Psoas muscle (tissue), 8 donors: ENCODE data around the gene CALHM2. TPM values are rescaled to one million over a fixed set of nuclear protein-coding genes. Genes with fewer than 3 reads are reported as not detected.
A peak's percentile ranks its signal among the peaks of the same experiment; 100 is the strongest.

Experiments
- ATAC-seq, 4 donors: fragments of 200-7000 bp; cut with Tn5 transposase; one replicate each; pipeline ENCODE4 v1.9.1; 2020; ENCODE audit warnings: moderate library complexity in 3 of 4, mild to moderate bottlenecking in 2 of 4
- DNase-seq, 2 donors: peaks; one replicate each; pipeline ENCODE4 v3.0.0-alpha.2; 2020
- H3K27ac ChIP-seq: fragments of 200-600 bp; one replicate; pipeline ENCODE4 v1.8.0; 2022
- H3K27me3 ChIP-seq, 3 donors: fragments of 200-600 bp in 1 of 3; one replicate each; pipeline versions ENCODE4 v1.6.1 to v1.8.0; 2013 to 2022; ENCODE audit warnings: low read length in 2 of 3, mild to moderate bottlenecking in 2 of 3, moderate library complexity in 1 of 3; ENCODE audit not compliant: insufficient read depth in 3 of 3
- H3K36me3 ChIP-seq, 2 donors: fragments of 200-600 bp in 1 of 2; one replicate each; pipeline versions ENCODE4 v1.6.1 to v1.8.0; 2013 to 2022; ENCODE audit warnings: low read depth in 1 of 2, mild to moderate bottlenecking in 1 of 2, moderate library complexity in 1 of 2; ENCODE audit not compliant: insufficient read depth in 1 of 2
- H3K4me1 ChIP-seq: fragments of 200-600 bp; one replicate; pipeline ENCODE4 v1.8.0; 2022
- H3K4me3 ChIP-seq: fragments of 200-600 bp; one replicate; pipeline ENCODE4 v1.8.0; 2022; ENCODE audit warnings: mild to moderate bottlenecking
- H3K9me3 ChIP-seq: fragments of 200-600 bp; one replicate; pipeline ENCODE4 v1.8.0; 2022
- CTCF ChIP-seq: fragments of 200-600 bp; IDR thresholded peaks from one replicate; pipeline ENCODE4 v1.8.0; 2022; ENCODE audit warnings: antibody characterized with exemption
- WGBS, 3 donors: extraction: QIAGEN DNeasy Blood & Tissue Kit; methylation state at CpG; one replicate each; pipeline versions ENCODE4 v1.1.6 to v1.1.7; 2013; 5-methylcytosine and 5-hydroxymethylcytosine counted together
- intact Hi-C, 2 donors: fragments of 100-400 bp; cut with DNase I; formaldehyde crosslinking; loops; one replicate each; pipeline versions ENCODE4 v1.11.0 to v1.14.2; 2022
- polyA plus RNA-seq, 3 donors: library from polyadenylated mRNA; stranded (reverse); fragments of 200-250 nt; gene quantifications; one replicate each; pipeline ENCODE4 v1.2.3, GENCODE V29; 2013
- total RNA-seq, 4 donors: library from RNA; stranded (reverse); fragmentation: NEBNext Ultra II Directional in 2 of 4; extraction: Animal tissue kit (Norgen Biotek cat#: 25700) in 2 of 4; gene quantifications; one replicate each; pipeline versions ENCODE4 v1.2.1 to v1.2.4, GENCODE V29; 2021 to 2023
- donor health status: healthy with polysubstance abuse.
- donor health status: DM: no; HTN: no; CAD: no; lungs with moderate emphysema.
- donor health status: Bipolar disorder and iron deficiency.
- donor health status: healthy.
- donor health status: DM: yes; HTN: yes; CAD: no.
- donor health status: DM: no; HTN: no; CAD: no.
- donor health status: DM: no; HTN: no; CAD: no.
- donor health status: DM: yes; HTN: yes; CAD: no.

The CALHM2 gene
- total and polyA plus RNA-seq, 7 donors, result 6.3 to 9.3 (median 7.5) TPM

GRCh38 chr10:103433858-103434257 lies 18.3 kb downstream of the CALHM2 start:
- Histone ChIP-seq H3K27me3 (no peaks in the 10 kb centered on the region), H3K4me3 (no peak overlapping the region), H3K4me1 (no peaks in the 10 kb centered on the region), H3K9me3 (no peaks in the 10 kb centered on the region), H3K27ac (no peak overlapping the region), H3K36me3 (peaks cover 22 to 98% of the 10 kb centered on the region in 2 donors)
- intact Hi-C loops, result no loop called here
- no peak for TF ChIP-seq CTCF
- no peak for ATAC-seq
- 76 to 88% (median 79%) methylated on average over 2 of the region's 2 CpGs for WGBS, 3 donors
- DNase-seq, result peak in 1 of 2 donors; percentile 56

GRCh38 chr10:103431902-103432301 lies 20.3 kb downstream of the CALHM2 start:
- H3K36me3 ChIP-seq, result peaks cover 19 to 98% of the 10 kb centered on the region in 2 donors
- no peak overlapping the region for H3K27ac ChIP-seq
- no peaks in the 10 kb centered on the region for H3K4me1 ChIP-seq
- no peak for ATAC-seq
- no peaks in the 10 kb centered on the region for H3K27me3 ChIP-seq
- DNase-seq, result no peak
- 77 to 87% (median 83%) methylated on average over 8 of the region's 8 CpGs for WGBS, 3 donors
- no peak overlapping the region for H3K4me3 ChIP-seq
- TF ChIP-seq CTCF, result no peak
- H3K9me3 ChIP-seq, result no peaks in the 10 kb centered on the region
- intact Hi-C loops, result no loop called here

GRCh38 chr10:103429647-103430046 lies 22.5 kb downstream of the CALHM2 start:
- Histone ChIP-seq H3K27ac (no peak overlapping the region), H3K4me1 (no peaks in the 10 kb centered on the region), H3K4me3 (no peak overlapping the region), H3K9me3 (no peaks in the 10 kb centered on the region), H3K36me3 (peaks cover 20 to 98% of the 10 kb centered on the region in 2 donors), H3K27me3 (no peaks in the 10 kb centered on the region)
- no peak for TF ChIP-seq CTCF
- WGBS, 3 donors, result 91 to 98% (median 95%) methylated on average over 5 of the region's 5 CpGs
- intact Hi-C loops, result no loop called here
- DNase-seq (no peak), ATAC-seq (no peak)

- DNase-seq (no peak), ATAC-seq (no peak)
- peaks cover 17 to 98% of the 10 kb centered on the region in 2 donors for H3K36me3 ChIP-seq
- no peaks in the 10 kb centered on the region for H3K9me3 ChIP-seq
- no peaks in the 10 kb centered on the region for H3K4me1 ChIP-seq
- intact Hi-C loops, result no loop called here
- H3K27me3 ChIP-seq, result no peaks in the 10 kb centered on the region
- no peak overlapping the region for H3K27ac ChIP-seq
- 67 to 76% (median 75%) methylated on average over 5 of the region's 5 CpGs for WGBS, 3 donors
- no peak overlapping the region for H3K4me3 ChIP-seq
- no peak for TF ChIP-seq CTCF
Measured at GRCh38 chr10:103428989-103429643, 23.1 kb downstream of the CALHM2 start.

GRCh38 chr10:103427866-103428265 lies 24.3 kb downstream of the CALHM2 start:
- ATAC-seq, result peak; percentile 37 to 88 (median 70)
- no peak for DNase-seq
- TF ChIP-seq CTCF, result no peak
- no peaks in the 10 kb centered on the region for H3K27me3 ChIP-seq
- no peaks in the 10 kb centered on the region for H3K9me3 ChIP-seq
- H3K4me1 ChIP-seq, result no peaks in the 10 kb centered on the region
- H3K27ac ChIP-seq, result peak overlapping the region; percentile 53
- intact Hi-C loops, result no loop called here
- peaks cover 20 to 98% of the 10 kb centered on the region in 2 donors for H3K36me3 ChIP-seq
- WGBS, 3 donors, result 57 to 81% (median 67%) methylated on average over 9 of the region's 9 CpGs
- H3K4me3 ChIP-seq, result no peak overlapping the region
